H9 (cell line): ENCODE data around the gene CBX8. TPM values are rescaled to one million over a fixed set of nuclear protein-coding genes. Genes with fewer than 3 reads are reported as not detected.
"Not testable (repeated sequence)": the region's sequence is repeated elsewhere in the genome, so short reads cannot be mapped to it uniquely, and the experiment has no call there.

Experiments used
- DNase-seq: peaks from one replicate; pipeline ENCODE4 v3.0.0-alpha.2; 2017
- H2AFZ ChIP-seq: one replicate; pipeline ENCODE4 v1.6.1; 2013; ENCODE audit warnings: mild to moderate bottlenecking, low read length, control low read depth, moderate library complexity
- H2AK5ac ChIP-seq: 2 replicates; pipeline ENCODE4 v1.6.1; 2013; ENCODE audit warnings: low read length, control low read depth, mixed read lengths; ENCODE audit not compliant: insufficient read length
- H2BK120ac ChIP-seq: one replicate; pipeline ENCODE4 v1.6.1; 2013; ENCODE audit warnings: low read depth, mild to moderate bottlenecking, low read length, control low read depth, inconsistent platforms; ENCODE audit not compliant: poor library complexity, severe bottlenecking
- H2BK12ac ChIP-seq: 2 replicates; pipeline ENCODE4 v1.6.1; 2013; ENCODE audit warnings: low read length, control low read depth, mixed read lengths, low read depth; ENCODE audit not compliant: insufficient read length
- H2BK15ac ChIP-seq: 2 replicates; pipeline ENCODE4 v1.6.1; 2013; ENCODE audit warnings: low read depth, low read length, control low read depth
- H2BK20ac ChIP-seq: one replicate; pipeline ENCODE4 v1.6.1; 2013; ENCODE audit warnings: low read depth, mild to moderate bottlenecking, low read length, control low read depth, inconsistent platforms; ENCODE audit not compliant: poor library complexity, severe bottlenecking
- H2BK5ac ChIP-seq: 2 replicates; pipeline ENCODE4 v1.6.1; 2013; ENCODE audit warnings: low read length, control low read depth, mixed read lengths; ENCODE audit not compliant: insufficient read length
- H3K14ac ChIP-seq: 2 replicates; pipeline ENCODE4 v1.6.1; 2013; ENCODE audit warnings: low read length, control low read depth; ENCODE audit not compliant: insufficient read depth
- H3K18ac ChIP-seq: 2 replicates; pipeline ENCODE4 v1.6.1; 2013; ENCODE audit warnings: low read depth, mild to moderate bottlenecking, mixed read lengths, low read length, control low read depth; ENCODE audit not compliant: insufficient read length
- H3K23ac ChIP-seq: 2 replicates; pipeline ENCODE4 v1.6.1; 2013; ENCODE audit warnings: low read length, control low read depth, mixed read lengths, low read depth; ENCODE audit not compliant: insufficient read length
- H3K23me2 ChIP-seq: 2 replicates; pipeline ENCODE4 v1.6.1; 2013; ENCODE audit warnings: low read depth, mild to moderate bottlenecking, mixed read lengths, low read length, control low read depth; ENCODE audit not compliant: insufficient read length, poor library complexity, severe bottlenecking
- H3K27ac ChIP-seq: 2 replicates; pipeline ENCODE4 v1.5.1; 2013; ENCODE audit warnings: low read length, control low read depth, mixed read lengths, low read depth; ENCODE audit not compliant: insufficient read length
- H3K27me3 ChIP-seq: 2 replicates; pipeline ENCODE4 v1.6.1; 2013; ENCODE audit warnings: low read length, control low read depth, inconsistent platforms; ENCODE audit not compliant: insufficient read depth
- H3K4ac ChIP-seq: 2 replicates; pipeline ENCODE4 v1.6.1; 2013; ENCODE audit warnings: low read depth, mild to moderate bottlenecking, control low read depth, inconsistent platforms, low read length, moderate library complexity
- H3K4me1 ChIP-seq: 2 replicates; pipeline ENCODE4 v1.6.1; 2013; ENCODE audit warnings: low read length, control low read depth, inconsistent platforms; ENCODE audit not compliant: insufficient read depth
- H3K4me2 ChIP-seq: 2 replicates; pipeline ENCODE4 v1.6.1; 2013; ENCODE audit warnings: low read length, control low read depth, mixed read lengths; ENCODE audit not compliant: insufficient read length, insufficient read depth
- H3K56ac ChIP-seq: 2 replicates; pipeline ENCODE4 v1.6.1; 2013; ENCODE audit warnings: low read depth, mild to moderate bottlenecking, mixed read lengths, low read length, control low read depth; ENCODE audit not compliant: insufficient read length
- H3K79me1 ChIP-seq: 2 replicates; pipeline ENCODE4 v1.6.1; 2013; ENCODE audit warnings: low read depth, mild to moderate bottlenecking, moderate library complexity, low read length, control low read depth, inconsistent platforms; ENCODE audit not compliant: insufficient read depth, poor library complexity, severe bottlenecking
- H3K79me2 ChIP-seq: 2 replicates; pipeline ENCODE4 v1.6.1; 2013; ENCODE audit warnings: low read length, control low read depth, inconsistent platforms; ENCODE audit not compliant: insufficient read depth
- H3K9ac ChIP-seq: 2 replicates; pipeline ENCODE4 v1.6.1; 2013; ENCODE audit warnings: low read length, control low read depth, mixed read lengths; ENCODE audit not compliant: insufficient read length; ENCODE audit errors: extremely low read depth
- H3K9me3 ChIP-seq: one replicate; pipeline ENCODE4 v1.6.1; 2013; ENCODE audit warnings: low read depth, low read length, inconsistent platforms; ENCODE audit not compliant: control insufficient read depth
- H3T11ph ChIP-seq: one replicate; pipeline ENCODE4 v1.6.1; 2013; ENCODE audit warnings: mild to moderate bottlenecking, low read length, control low read depth, inconsistent platforms
- H4K20me1 ChIP-seq: one replicate; pipeline ENCODE4 v1.6.1; 2013; ENCODE audit not compliant: control insufficient read depth, insufficient read length, insufficient read depth
- H4K5ac ChIP-seq: 2 replicates; pipeline ENCODE4 v1.6.1; 2013; ENCODE audit warnings: low read depth, mild to moderate bottlenecking, mixed read lengths, low read length, control low read depth; ENCODE audit not compliant: insufficient read length
- H4K8ac ChIP-seq: replicated peaks from 2 replicates; pipeline ENCODE4 v1.6.1; 2013; ENCODE audit warnings: low read length, control low read depth, mixed read lengths, low read depth; ENCODE audit not compliant: insufficient read length
- H4K91ac ChIP-seq: 2 replicates; pipeline ENCODE4 v1.6.1; 2013; ENCODE audit warnings: low read depth, mild to moderate bottlenecking, moderate library complexity, mixed read lengths, low read length, control low read depth; ENCODE audit not compliant: insufficient read length
- H3K27ac Mint-ChIP-seq, 3 experiments: 2 replicates in 2 of 3; 3 replicates in 1 of 3; pipeline ENCODE4 v1.8.0; 2020 to 2021; ENCODE audit warnings: mixed read lengths in 3 of 3, mild to moderate bottlenecking in 1 of 3, moderate library complexity in 1 of 3
- H3K27me3 Mint-ChIP-seq: 2 replicates; pipeline ENCODE4 v1.8.0; 2021; ENCODE audit warnings: low read depth, mild to moderate bottlenecking, moderate library complexity, mixed read lengths
- H3K36me3 Mint-ChIP-seq, 3 experiments: 2 replicates in 2 of 3; 3 replicates in 1 of 3; pipeline ENCODE4 v1.8.0; 2020 to 2021; ENCODE audit warnings: low read depth in 3 of 3, mixed read lengths in 3 of 3; ENCODE audit not compliant: insufficient read depth in 1 of 3
- H3K4me1 Mint-ChIP-seq, 2 experiments: 2 replicates each; pipeline ENCODE4 v1.8.0; 2020; ENCODE audit warnings: mixed read lengths in 2 of 2
- H3K4me3 Mint-ChIP-seq, 2 experiments: 2 replicates in 1 of 2; 3 replicates in 1 of 2; pipeline ENCODE4 v1.8.0; 2020 to 2021; ENCODE audit warnings: mild to moderate bottlenecking in 2 of 2, mixed read lengths in 2 of 2, moderate library complexity in 1 of 2
- H3K9me3 Mint-ChIP-seq, 2 experiments: 2 replicates in 1 of 2; 3 replicates in 1 of 2; pipeline ENCODE4 v1.8.0; 2020; ENCODE audit warnings: mild to moderate bottlenecking in 2 of 2, mixed read lengths in 2 of 2, moderate library complexity in 1 of 2
- WGBS: extraction: QIAGEN DNeasy Blood & Tissue Kit; methylation state at CpG from one replicate; pipeline ENCODE4 v1.1.7; 2013; ENCODE audit warnings: missing lambda C conversion rate, low lambda C conversion rate, mixed read lengths; ENCODE audit not compliant: insufficient read length; ENCODE audit errors: extremely low coverage; 5-methylcytosine and 5-hydroxymethylcytosine counted together
- total RNA-seq: library from RNA; stranded (reverse); gene quantifications from 2 replicates; pipeline ENCODE4 v1.2.1, GENCODE V29; 2021
- TF ChIP-seq, protein P1 (sequence below): fragments of 200-600 bp; sonication (generic); conservative IDR thresholded peaks from 3 replicates; pipeline ENCODE4 v1.8.0; 2021; ENCODE audit warnings: antibody characterized with exemption, mild to moderate bottlenecking

CBX8 gene
- total RNA-seq, 1 experiment from 2014 or later = 1.2 TPM

DNA sequence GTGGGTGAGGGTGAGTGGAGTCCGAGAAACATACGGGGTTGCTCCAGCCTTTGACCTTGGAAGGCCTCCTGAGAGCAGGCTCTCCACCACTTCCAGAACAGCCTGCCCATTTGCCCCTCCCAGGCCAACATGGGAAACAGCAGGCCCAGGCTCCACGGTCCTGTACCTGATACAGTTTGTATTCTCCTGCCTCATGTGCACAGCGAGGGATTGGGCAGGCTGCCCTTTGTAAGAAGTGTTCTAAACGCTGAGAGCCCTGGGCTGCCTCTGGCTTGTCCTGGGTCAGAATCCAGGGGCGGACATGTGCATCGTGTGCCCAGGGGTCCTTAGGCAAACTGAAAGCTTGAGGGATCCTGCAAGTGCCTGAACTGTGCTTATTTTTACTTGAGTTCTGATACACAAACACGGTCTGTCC is 22.3 kb downstream of the CBX8 start:
- Histone ChIP-seq H3K23ac (no peak overlapping the region), H4K5ac (no peak overlapping the region), H3K14ac (no peak overlapping the region), H3K56ac (no peak overlapping the region), H4K8ac (no peak overlapping the region), H3T11ph (no peak overlapping the region), H2BK15ac (no peak overlapping the region), H3K27ac (no peak overlapping the region), H2BK12ac (no peak overlapping the region), H3K18ac (no peak overlapping the region), H2BK20ac (no peak overlapping the region), H3K27me3 (no peaks in the 10 kb centered on the region), H3K79me1 (peaks cover under 1% of the 10 kb centered on the region), H3K79me2 (0 out of 2 replicates have a peak, but pooled peaks cover under 1% of the 10 kb centered on the region), H3K9ac (no peak overlapping the region), H4K91ac (no peak overlapping the region), H2AK5ac (no peak overlapping the region), H3K9me3 (no peaks in the 10 kb centered on the region), H2BK120ac (no peak overlapping the region), H3K23me2 (peaks cover 14% of the 10 kb centered on the region), H2BK5ac (no peak overlapping the region), H4K20me1 (no peaks in the 10 kb centered on the region), H2AFZ (no peak overlapping the region), H3K4me1 (peaks cover 2% of the 10 kb centered on the region; the same call in 1 of the 2 replicates), H3K4me2 (no peak overlapping the region), H3K4ac (no peak overlapping the region)
- Mint-ChIP-seq H3K9me3 (no peaks in the 10 kb centered on the region), H3K27ac (no peak overlapping the region), H3K27me3 (peaks cover 42% of the 10 kb centered on the region), H3K4me1 (peaks cover 34 to 38% of the 10 kb centered on the region in 2 experiments), H3K4me3 (no peak overlapping the region), H3K36me3 (peaks cover 3 to 5% (median 5%) of the 10 kb centered on the region in 3 experiments)
- no CpG with 5 or more reads among the region's 8 CpGs for WGBS
- TF ChIP-seq, protein P1, sequence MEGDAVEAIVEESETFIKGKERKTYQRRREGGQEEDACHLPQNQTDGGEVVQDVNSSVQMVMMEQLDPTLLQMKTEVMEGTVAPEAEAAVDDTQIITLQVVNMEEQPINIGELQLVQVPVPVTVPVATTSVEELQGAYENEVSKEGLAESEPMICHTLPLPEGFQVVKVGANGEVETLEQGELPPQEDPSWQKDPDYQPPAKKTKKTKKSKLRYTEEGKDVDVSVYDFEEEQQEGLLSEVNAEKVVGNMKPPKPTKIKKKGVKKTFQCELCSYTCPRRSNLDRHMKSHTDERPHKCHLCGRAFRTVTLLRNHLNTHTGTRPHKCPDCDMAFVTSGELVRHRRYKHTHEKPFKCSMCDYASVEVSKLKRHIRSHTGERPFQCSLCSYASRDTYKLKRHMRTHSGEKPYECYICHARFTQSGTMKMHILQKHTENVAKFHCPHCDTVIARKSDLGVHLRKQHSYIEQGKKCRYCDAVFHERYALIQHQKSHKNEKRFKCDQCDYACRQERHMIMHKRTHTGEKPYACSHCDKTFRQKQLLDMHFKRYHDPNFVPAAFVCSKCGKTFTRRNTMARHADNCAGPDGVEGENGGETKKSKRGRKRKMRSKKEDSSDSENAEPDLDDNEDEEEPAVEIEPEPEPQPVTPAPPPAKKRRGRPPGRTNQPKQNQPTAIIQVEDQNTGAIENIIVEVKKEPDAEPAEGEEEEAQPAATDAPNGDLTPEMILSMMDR = no peak
- DNase-seq = no peak

DNA sequence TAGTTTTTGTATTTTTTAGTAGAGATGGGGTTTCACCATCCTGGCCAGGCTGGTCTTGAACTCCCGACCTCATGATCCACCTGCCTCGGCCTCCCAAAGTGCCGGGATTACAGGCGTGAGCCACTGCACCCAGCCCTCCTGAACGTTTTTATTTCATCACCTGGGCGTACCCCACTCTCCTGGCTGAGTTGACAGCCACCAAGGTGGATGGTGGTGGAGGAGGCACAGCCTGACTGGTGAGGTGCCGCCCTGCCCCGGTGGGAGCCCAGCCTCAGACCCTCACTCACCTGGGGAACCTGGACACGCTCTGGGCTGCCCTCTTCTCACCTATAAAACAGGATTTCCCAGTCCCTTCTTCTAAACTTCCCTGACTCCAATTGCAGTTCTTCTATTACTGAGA is 24.2 kb downstream of the CBX8 start:
- H2BK5ac ChIP-seq, H4K5ac ChIP-seq, H3K27ac ChIP-seq, DNase-seq, H3K14ac ChIP-seq, H2AFZ ChIP-seq, H3K56ac ChIP-seq, H3K23ac ChIP-seq, H3K9ac ChIP-seq, H3K27me3 ChIP-seq, H3K23me2 ChIP-seq, H3K9me3 ChIP-seq, H3K9me3 Mint-ChIP-seq, H3K27ac Mint-ChIP-seq, H3K4me3 Mint-ChIP-seq, H4K8ac ChIP-seq, H3K79me2 ChIP-seq, H3T11ph ChIP-seq, H4K91ac ChIP-seq, H2AK5ac ChIP-seq, H3K4ac ChIP-seq, H3K4me2 ChIP-seq, H3K36me3 Mint-ChIP-seq, H2BK120ac ChIP-seq, H3K18ac ChIP-seq, H4K20me1 ChIP-seq, H2BK15ac ChIP-seq, H3K4me1 ChIP-seq, H3K79me1 ChIP-seq, H2BK12ac ChIP-seq, H2BK20ac ChIP-seq: not testable (repeated sequence)
- H3K27me3 Mint-ChIP-seq = peaks cover 53% of the 10 kb centered on the region
- no CpG with 5 or more reads among the region's 9 CpGs for WGBS
- H3K4me1 Mint-ChIP-seq = peaks cover 26 to 30% of the 10 kb centered on the region in 2 experiments
